Neural progenitor cell (in vitro differentiated cells): ENCODE results near the gene TAS1R1. TPM values are rescaled to one million over a fixed set of nuclear protein-coding genes. Genes with fewer than 3 reads are reported as not detected.

ENCODE experiments used
- DNase-seq: peaks from one replicate; pipeline ENCODE4 v3.0.0-alpha.2; 2016; ENCODE audit warnings: low spot score
- H2AFZ ChIP-seq: fragments of 200-600 bp; sonication (generic); replicated peaks from 2 replicates; pipeline ENCODE4 v1.6.1; 2016; ENCODE audit warnings: antibody characterized with exemption
- H3F3A ChIP-seq: fragments of 200-600 bp; sonication (generic); 2 replicates; pipeline ENCODE4 v1.6.1; 2016; ENCODE audit warnings: antibody characterized with exemption, low read depth
- H3K27ac ChIP-seq: fragments of 200-600 bp; sonication (generic); 2 replicates; pipeline ENCODE4 v1.5.1; 2016; ENCODE audit warnings: mild to moderate bottlenecking
- H3K27me3 ChIP-seq: fragments of 200-600 bp; sonication (generic); 2 replicates; pipeline ENCODE4 v1.6.1; 2016; ENCODE audit warnings: mild to moderate bottlenecking, moderate library complexity
- H3K36me3 ChIP-seq: fragments of 200-600 bp; sonication (generic); 2 replicates; pipeline ENCODE4 v1.5.1; 2016
- H3K4me1 ChIP-seq: fragments of 200-600 bp; sonication (generic); 2 replicates; pipeline ENCODE4 v1.6.1; 2016; ENCODE audit warnings: mixed run types
- H3K4me2 ChIP-seq: fragments of 200-600 bp; sonication (generic); 2 replicates; pipeline ENCODE4 v1.6.1; 2016
- H3K4me3 ChIP-seq: fragments of 200-600 bp; sonication (generic); 2 replicates; pipeline ENCODE4 v1.5.1; 2016
- H3K79me2 ChIP-seq: fragments of 200-600 bp; sonication (generic); 2 replicates; pipeline ENCODE4 v1.6.1; 2016; ENCODE audit warnings: low read depth
- H3K9ac ChIP-seq: fragments of 200-600 bp; sonication (generic); 2 replicates; pipeline ENCODE4 v1.6.1; 2016
- H3K9me3 ChIP-seq: fragments of 200-600 bp; sonication (generic); 2 replicates; pipeline ENCODE4 v1.5.1; 2016; ENCODE audit warnings: low read depth
- H4K20me1 ChIP-seq: fragments of 200-600 bp; sonication (generic); 2 replicates; pipeline ENCODE4 v1.6.1; 2016; ENCODE audit warnings: low read depth
- H3K27ac Mint-ChIP-seq: 3 replicates; pipeline ENCODE4 v1.8.0; 2021; ENCODE audit warnings: mixed read lengths
- H3K27me3 Mint-ChIP-seq: 2 replicates; pipeline ENCODE4 v1.8.0; 2022; ENCODE audit warnings: low read depth, mild to moderate bottlenecking, inconsistent platforms, moderate library complexity, mixed read lengths; ENCODE audit not compliant: insufficient read depth
- H3K36me3 Mint-ChIP-seq: 3 replicates; pipeline ENCODE4 v1.8.0; 2021; ENCODE audit warnings: mixed read lengths
- H3K4me1 Mint-ChIP-seq: 3 replicates; pipeline ENCODE4 v1.8.0; 2021; ENCODE audit warnings: mixed read lengths
- H3K4me3 Mint-ChIP-seq: 3 replicates; pipeline ENCODE4 v1.8.0; 2021; ENCODE audit warnings: mild to moderate bottlenecking, moderate library complexity, mixed read lengths
- H3K9me3 Mint-ChIP-seq: 3 replicates; pipeline ENCODE4 v1.8.0; 2020; ENCODE audit warnings: mixed read lengths
- CTCF ChIP-seq: fragments of 200-600 bp; sonication (generic); IDR thresholded peaks from 2 replicates; pipeline ENCODE4 v1.5.1; 2017; ENCODE audit warnings: antibody characterized with exemption, mild to moderate bottlenecking
- EZH2 ChIP-seq: fragments of 200-600 bp; sonication (generic); IDR thresholded peaks from 2 replicates; pipeline ENCODE4 v1.6.1; 2017; ENCODE audit warnings: antibody characterized with exemption, mild to moderate bottlenecking, moderate library complexity
- EZH2phosphoT487 ChIP-seq: fragments of 200-600 bp; sonication (generic); IDR thresholded peaks from 2 replicates; pipeline ENCODE4 v1.6.1; 2017; ENCODE audit warnings: antibody characterized with exemption
- total RNA-seq: library from RNA; depleted of rRNA; stranded (reverse); fragments of >200 nt; gene quantifications from 2 replicates; pipeline ENCODE4 v1.2.3, GENCODE V29; 2015; ENCODE audit warnings: low replicate concordance

Gene TAS1R1
- total RNA-seq, 1 donor from 2014 or later: not detected

GRCh38 chr1:6560267-6560666 is 5.2 kb downstream of the TAS1R1 start:
- Mint-ChIP-seq H3K9me3 (no peaks in the 10 kb centered on the region), H3K36me3 (no peaks in the 10 kb centered on the region), H3K27ac (no peak overlapping the region), H3K27me3 (peaks cover 8% of the 10 kb centered on the region), H3K4me1 (no peaks in the 10 kb centered on the region), H3K4me3 (no peak overlapping the region)
- H3K4me1 ChIP-seq: no peaks in the 10 kb centered on the region
- H4K20me1 ChIP-seq: no peaks in the 10 kb centered on the region
- H2AFZ ChIP-seq: no peak overlapping the region
- no peaks in the 10 kb centered on the region for H3K9me3 ChIP-seq
- TF ChIP-seq CTCF (no peak), EZH2phosphoT487 (no peak)
- no peak overlapping the region for H3K4me3 ChIP-seq
- no peak for DNase-seq
- H3K79me2 ChIP-seq: no peaks in the 10 kb centered on the region
- H3K4me2 ChIP-seq: no peak overlapping the region
- H3K36me3 ChIP-seq: no peaks in the 10 kb centered on the region
- no peak overlapping the region for H3K9ac ChIP-seq
- H3K27me3 ChIP-seq: peaks cover 20% of the 10 kb centered on the region
- H3K27ac ChIP-seq: no peak overlapping the region
- no peaks in the 10 kb centered on the region for H3F3A ChIP-seq

GRCh38 chr1:6569033-6569432 is 13.9 kb downstream of the TAS1R1 start:
- no peaks in the 10 kb centered on the region for H3K36me3 Mint-ChIP-seq
- no peaks in the 10 kb centered on the region for H3K9me3 Mint-ChIP-seq
- H2AFZ ChIP-seq: no peak overlapping the region
- H3F3A ChIP-seq: no peaks in the 10 kb centered on the region
- no peaks in the 10 kb centered on the region for H4K20me1 ChIP-seq
- no peaks in the 10 kb centered on the region for H3K79me2 ChIP-seq
- no peak overlapping the region for H3K27ac Mint-ChIP-seq
- no peak overlapping the region for H3K9ac ChIP-seq
- no peak overlapping the region for H3K4me3 Mint-ChIP-seq
- no peak for TF ChIP-seq CTCF
- no peak for TF ChIP-seq EZH2
- no peak for TF ChIP-seq EZH2phosphoT487
- peaks cover 9% of the 10 kb centered on the region for H3K4me1 ChIP-seq
- peaks cover 17% of the 10 kb centered on the region for H3K27me3 Mint-ChIP-seq
- H3K4me3 ChIP-seq: no peak overlapping the region
- peaks cover 22% of the 10 kb centered on the region for H3K27me3 ChIP-seq
- H3K27ac ChIP-seq: no peak overlapping the region
- H3K4me1 Mint-ChIP-seq: peaks cover 4% of the 10 kb centered on the region
- DNase-seq: no peak
- no peaks in the 10 kb centered on the region for H3K9me3 ChIP-seq
- H3K4me2 ChIP-seq: no peak overlapping the region
- H3K36me3 ChIP-seq: no peaks in the 10 kb centered on the region

- Mint-ChIP-seq H3K4me1 (peaks cover 4% of the 10 kb centered on the region), H3K9me3 (no peaks in the 10 kb centered on the region), H3K27ac (no peak overlapping the region), H3K4me3 (no peak overlapping the region), H3K27me3 (peaks cover 17% of the 10 kb centered on the region), H3K36me3 (no peaks in the 10 kb centered on the region)
- no peaks in the 10 kb centered on the region for H3K36me3 ChIP-seq
- no peak for DNase-seq
- H3K27me3 ChIP-seq: peaks cover 12% of the 10 kb centered on the region
- no peaks in the 10 kb centered on the region for H4K20me1 ChIP-seq
- H3K9me3 ChIP-seq: no peaks in the 10 kb centered on the region
- no peaks in the 10 kb centered on the region for H3K79me2 ChIP-seq
- H3K4me3 ChIP-seq: no peak overlapping the region
- H3K9ac ChIP-seq: no peak overlapping the region
- H3K4me2 ChIP-seq: no peak overlapping the region
- no peak overlapping the region for H2AFZ ChIP-seq
- no peak overlapping the region for H3K27ac ChIP-seq
- no peaks in the 10 kb centered on the region for H3F3A ChIP-seq
- TF ChIP-seq EZH2phosphoT487: no peak
- no peak for TF ChIP-seq EZH2
- TF ChIP-seq CTCF: no peak
- peaks cover 9% of the 10 kb centered on the region for H3K4me1 ChIP-seq
Measured at GRCh38 chr1:6570100-6570499, 15.0 kb downstream of the TAS1R1 start.
